ENCODE data around the gene CAPN1. TPM values are rescaled to one million over a fixed set of nuclear protein-coding genes. Genes with fewer than 3 reads are reported as not detected.

Gene CAPN1
- total and polyA plus RNA-seq, 2 of the 4 experiments (the other 2 are of a cell fraction), result 110 to 182 TPM

- no peak overlapping the region for H2AFZ ChIP-seq (replicated peaks; ENCODE audit: low read length, poor library complexity)
- no peak overlapping the region for H3K4me3 ChIP-seq (ENCODE audit: insufficient read depth, low read depth, low read length)
- in situ Hi-C loops (cut with MboI; ENCODE audit: low sequenced_read_pairs), result no loop called here
- H3K9me1 ChIP-seq (ENCODE audit: insufficient read depth, low read length), result no peaks in the 10 kb centered on the region
- ATAC-seq (ENCODE audit: low read depth) (no peak), DNase-seq (no peak)
- no peak overlapping the region for H3K4me2 ChIP-seq (ENCODE audit: low read depth, low read length)
- H3K4me1 ChIP-seq (ENCODE audit: control insufficient read depth, insufficient read depth, low read length), result no peaks in the 10 kb centered on the region
- no peak overlapping the region for H2AK9ac ChIP-seq (replicated peaks; ENCODE audit: low read depth, low read length, poor library complexity)
- peaks cover 5% of the 10 kb centered on the region; the same call in 1 of the 2 replicates for H3K9me3 ChIP-seq (ENCODE audit: control insufficient read depth, insufficient read depth, low read length)
- no peaks in the 10 kb centered on the region for H3K36me3 ChIP-seq (ENCODE audit: control insufficient read depth, insufficient read depth, low read length)
- H3K79me1 ChIP-seq (ENCODE audit: low read depth in 1 of 2, low read length in 2 of 2), result no peaks in the 10 kb centered on the region
- H3K14ac ChIP-seq (replicated peaks; ENCODE audit: low read depth, low read length), result no peak overlapping the region
- H3K27me3 ChIP-seq (ENCODE audit: control insufficient read depth, insufficient read depth, low read length), result peaks cover 6% of the 10 kb centered on the region
- H3K56ac ChIP-seq (ENCODE audit: extremely low read depth, insufficient read depth, low read length), result no peak overlapping the region
- H2BK5ac ChIP-seq (ENCODE audit: low read depth, low read length, poor library complexity, severe bottlenecking), result no peak overlapping the region
- H2BK20ac ChIP-seq (ENCODE audit: low read depth, low read length), result no peak overlapping the region
- H2AK5ac ChIP-seq (ENCODE audit: low read depth, low read length), result no peak overlapping the region
- dilution Hi-C loops (cut with HindIII; ENCODE audit: low sequenced_read_pairs, unreplicated experiment), result no loop called here
- no peak overlapping the region for H3K9ac ChIP-seq (ENCODE audit: low read depth, low read length)
- H3K4ac ChIP-seq (ENCODE audit: low read depth, low read length), result no peak overlapping the region
- ChIA-PET POLR2A (ENCODE audit: unreplicated experiment) (no interaction called here), CTCF (no interaction called here)
- no peaks in the 10 kb centered on the region for H4K20me1 ChIP-seq (ENCODE audit: insufficient read depth, low read length)
- intact Hi-C loops (cut with micrococcal nuclease), result no loop called here
- no peak overlapping the region for H3K23ac ChIP-seq (ENCODE audit: low read depth, low read length)
- TF ChIP-seq RFX5 (IDR thresholded peaks at IDR 0.05; ENCODE audit: low read depth, low read length) (no peak), CEBPB (IDR thresholded peaks at IDR 0.05; ENCODE audit: low read depth, low read length) (no peak), RCOR1 (IDR thresholded peaks at IDR 0.05; ENCODE audit: insufficient replicate concordance, low read length) (no peak), FOS (IDR thresholded peaks at IDR 0.05; ENCODE audit: low read depth, low read length) (no peak), CHD1 (IDR thresholded peaks at IDR 0.05; ENCODE audit: low read depth, low read length) (no peak), SMC3 (IDR thresholded peaks at IDR 0.05; ENCODE audit: low read depth, low read length) (no peak), POLR2A (IDR thresholded peaks at IDR 0.05; ENCODE audit: low read depth, low read length) (no peak), USF2 (IDR thresholded peaks at IDR 0.05; ENCODE audit: low read depth, low read length) (no peak), BHLHE40 (IDR thresholded peaks at IDR 0.05; ENCODE audit: low read depth, low read length) (no peak), MAFK (IDR thresholded peaks at IDR 0.05; ENCODE audit: low read depth, low read length) (no peak), ELK1 (IDR thresholded peaks at IDR 0.05; ENCODE audit: borderline replicate concordance, low read depth, low read length) (no peak), MXI1 (IDR thresholded peaks at IDR 0.05; ENCODE audit: borderline replicate concordance, low read depth, low read length) (no peak), RAD21 (IDR thresholded peaks at IDR 0.05; ENCODE audit: low read length) (no peak), MAZ (IDR thresholded peaks at IDR 0.05; ENCODE audit: borderline replicate concordance, low read depth, low read length) (no peak), CTCF (conservative IDR thresholded peaks at IDR 0.05; ENCODE audit: low read depth, low read length) (no peak), NFE2L2 (IDR thresholded peaks at IDR 0.05; ENCODE audit: low read depth, low read length) (no peak)
- no peak overlapping the region for H2BK15ac ChIP-seq (ENCODE audit: low read depth, low read length)
- no peak overlapping the region for H3K18ac ChIP-seq (ENCODE audit: low read depth, low read length)
- no TSS peak for BruUV-seq (replicated peaks)
- no peak overlapping the region for H4K5ac ChIP-seq (ENCODE audit: low read depth, low read length)
- H4K8ac ChIP-seq (ENCODE audit: low read depth in 2 of 2, low read length in 2 of 2), result no peak overlapping the region
- no peak overlapping the region for H3K27ac ChIP-seq (ENCODE audit: insufficient read depth, low read length)
- no peak overlapping the region for H4K91ac ChIP-seq (ENCODE audit: insufficient read depth, low read depth, low read length)
- no CpG with 5 or more reads among the region's 6 CpGs for WGBS, 2 experiments (ENCODE audit: extremely low coverage in 2 of 2, insufficient read length in 1 of 2)
- no peak overlapping the region for H2BK120ac ChIP-seq (ENCODE audit: low read depth, low read length)
These were observed 60.7 kb downstream of the CAPN1 start for GRCh38 chr11:65242389-65242788.
